ENCODE measurements around the gene NFIA. TPM values are rescaled to one million over a fixed set of nuclear protein-coding genes. Genes with fewer than 3 reads are reported as not detected.

NFIA gene
- total RNA-seq, 1 experiment from 2014 or later, result 0.35 TPM

GRCh38 chr1:61092642-61093041 lies 10.3 kb downstream of the NFIA start:
- Histone ChIP-seq H3K79me1 (ENCODE audit: insufficient read depth, low read depth, low read length, poor library complexity, severe bottlenecking) (no peaks in the 10 kb centered on the region), H2BK12ac (ENCODE audit: insufficient read length, low read depth, low read length) (no peak overlapping the region), H3K14ac (ENCODE audit: insufficient read depth, low read length) (no peak overlapping the region), H2AK5ac (ENCODE audit: insufficient read length, low read length) (no peak overlapping the region), H4K5ac (ENCODE audit: insufficient read length, low read depth, low read length) (no peak overlapping the region), H3K4me2 (ENCODE audit: insufficient read depth, insufficient read length, low read length) (no peak overlapping the region), H2BK20ac (ENCODE audit: low read depth, low read length, poor library complexity, severe bottlenecking) (no peak overlapping the region), H2BK15ac (ENCODE audit: low read depth, low read length) (no peak overlapping the region), H3K79me2 (ENCODE audit: insufficient read depth, low read length) (no peaks in the 10 kb centered on the region), H3K9ac (ENCODE audit: extremely low read depth, insufficient read length, low read length) (no peak overlapping the region), H2AFZ (ENCODE audit: low read length) (no peak overlapping the region), H3K56ac (ENCODE audit: insufficient read length, low read depth, low read length) (no peak overlapping the region), H2BK5ac (ENCODE audit: insufficient read length, low read length) (no peak overlapping the region), H4K20me1 (ENCODE audit: control insufficient read depth, insufficient read depth, insufficient read length) (no peaks in the 10 kb centered on the region), H3K9me3 (ENCODE audit: control insufficient read depth, low read depth, low read length) (no peaks in the 10 kb centered on the region), H3K23me2 (ENCODE audit: insufficient read length, low read depth, low read length, poor library complexity, severe bottlenecking) (no peaks in the 10 kb centered on the region), H4K91ac (ENCODE audit: insufficient read length, low read depth, low read length) (no peak overlapping the region), H3K18ac (ENCODE audit: insufficient read length, low read depth, low read length) (no peak overlapping the region), H3T11ph (ENCODE audit: low read length) (no peak overlapping the region), H4K8ac (replicated peaks; ENCODE audit: insufficient read length, low read depth, low read length) (no peak overlapping the region), H3K27ac (ENCODE audit: insufficient read length, low read depth, low read length) (no peak overlapping the region), H3K4ac (ENCODE audit: low read depth, low read length) (no peak overlapping the region), H3K4me1 (ENCODE audit: insufficient read depth, low read length) (peaks cover 7% of the 10 kb centered on the region; the same call in 1 of the 2 replicates), H2BK120ac (ENCODE audit: low read depth, low read length, poor library complexity, severe bottlenecking) (no peak overlapping the region), H3K27me3 (ENCODE audit: insufficient read depth, low read length) (no peaks in the 10 kb centered on the region), H3K23ac (ENCODE audit: insufficient read length, low read depth, low read length) (no peak overlapping the region)
- DNase-seq, result no peak
- WGBS (ENCODE audit: extremely low coverage, insufficient read length, low lambda C conversion rate), result no CpG with 5 or more reads among the region's 5 CpGs
- Mint-ChIP-seq H3K9me3 (no peaks in the 10 kb centered on the region; a peak in 1 of 5 replicates), H3K27ac (no peak overlapping the region), H3K4me3 (no peak overlapping the region), H3K27me3 (ENCODE audit: low read depth) (no peaks in the 10 kb centered on the region), H3K36me3 (ENCODE audit: insufficient read depth in 1 of 3, low read depth in 3 of 3) (no peaks in the 10 kb centered on the region), H3K4me1 (peaks cover 10 to 11% of the 10 kb centered on the region in 2 experiments)
- TF ChIP-seq, protein P1, sequence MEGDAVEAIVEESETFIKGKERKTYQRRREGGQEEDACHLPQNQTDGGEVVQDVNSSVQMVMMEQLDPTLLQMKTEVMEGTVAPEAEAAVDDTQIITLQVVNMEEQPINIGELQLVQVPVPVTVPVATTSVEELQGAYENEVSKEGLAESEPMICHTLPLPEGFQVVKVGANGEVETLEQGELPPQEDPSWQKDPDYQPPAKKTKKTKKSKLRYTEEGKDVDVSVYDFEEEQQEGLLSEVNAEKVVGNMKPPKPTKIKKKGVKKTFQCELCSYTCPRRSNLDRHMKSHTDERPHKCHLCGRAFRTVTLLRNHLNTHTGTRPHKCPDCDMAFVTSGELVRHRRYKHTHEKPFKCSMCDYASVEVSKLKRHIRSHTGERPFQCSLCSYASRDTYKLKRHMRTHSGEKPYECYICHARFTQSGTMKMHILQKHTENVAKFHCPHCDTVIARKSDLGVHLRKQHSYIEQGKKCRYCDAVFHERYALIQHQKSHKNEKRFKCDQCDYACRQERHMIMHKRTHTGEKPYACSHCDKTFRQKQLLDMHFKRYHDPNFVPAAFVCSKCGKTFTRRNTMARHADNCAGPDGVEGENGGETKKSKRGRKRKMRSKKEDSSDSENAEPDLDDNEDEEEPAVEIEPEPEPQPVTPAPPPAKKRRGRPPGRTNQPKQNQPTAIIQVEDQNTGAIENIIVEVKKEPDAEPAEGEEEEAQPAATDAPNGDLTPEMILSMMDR (conservative IDR thresholded peaks at IDR 0.05), result no peak

All from H9 (cell line).